GM21390 (cell line): ENCODE results near the gene OBSL1.

Source experiments
- ATAC-seq: cut with Tn5 transposase; IDR thresholded peaks from one replicate; pipeline ENCODE4 v1.9.1; 2021; ENCODE audit not compliant: unreplicated experiment

OBSL1 gene

GRCh38 chr2:219597552-219598307, 26.4 kb upstream of the OBSL1 start, which contains the start of gene STK11IP:
TSS of gene STK11IP (plus strand) at chr2:219597857. CDS start at chr2:219598120, 263 bp downstream.
- peak; percentile 90 for ATAC-seq

- ATAC-seq: peak; percentile 12
These were observed 25.7 kb upstream of the OBSL1 start for GRCh38 chr2:219596954-219597551.

DNA sequence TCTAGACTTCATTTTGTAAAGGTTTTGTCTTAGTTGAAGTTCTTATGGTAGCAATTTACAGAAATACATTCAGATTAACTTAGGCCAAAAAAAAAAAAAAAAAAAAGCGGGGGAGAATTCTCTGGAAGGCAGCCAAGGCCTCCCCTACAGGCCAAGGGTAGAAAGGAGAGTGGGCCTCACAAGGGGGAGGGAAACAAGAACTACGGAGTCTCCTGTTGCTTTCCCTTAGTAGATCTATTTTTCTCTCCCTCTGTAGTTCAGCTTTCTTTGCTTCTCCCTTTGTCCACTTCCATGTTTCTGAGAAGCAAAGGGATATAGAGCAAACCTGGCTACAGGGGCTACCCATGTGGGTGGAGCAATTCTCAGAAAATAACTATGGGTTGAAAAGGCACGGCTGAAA, 23.9 kb upstream of the OBSL1 start:
- ATAC-seq: no peak

- ATAC-seq: no peak
These were observed 21.8 kb upstream of the OBSL1 start for GRCh38 chr2:219593154-219593553.

DNA sequence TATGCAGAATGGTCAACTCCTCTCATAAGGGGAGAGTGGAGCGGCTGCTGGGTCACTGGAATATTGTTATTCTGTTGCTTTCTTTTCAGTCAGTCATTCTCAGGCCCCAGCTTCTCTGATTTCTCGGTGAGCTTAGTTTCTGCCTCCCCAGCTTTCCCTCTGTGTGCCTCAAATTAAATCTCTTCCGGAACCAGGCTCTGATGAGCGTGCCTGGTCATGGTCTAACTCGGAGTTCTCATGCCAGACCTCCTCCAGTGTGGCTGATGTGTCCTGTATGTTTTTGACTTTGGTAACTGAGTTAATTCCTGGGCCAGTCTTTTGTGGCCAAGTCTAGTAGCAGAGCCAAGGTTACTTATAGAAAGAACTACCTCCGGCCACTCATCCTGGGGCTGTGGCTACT, 21.4 kb upstream of the OBSL1 start:
- no peak for ATAC-seq

- ATAC-seq: no peak
These were observed 19.8 kb upstream of the OBSL1 start for GRCh38 chr2:219591091-219591490.

DNA sequence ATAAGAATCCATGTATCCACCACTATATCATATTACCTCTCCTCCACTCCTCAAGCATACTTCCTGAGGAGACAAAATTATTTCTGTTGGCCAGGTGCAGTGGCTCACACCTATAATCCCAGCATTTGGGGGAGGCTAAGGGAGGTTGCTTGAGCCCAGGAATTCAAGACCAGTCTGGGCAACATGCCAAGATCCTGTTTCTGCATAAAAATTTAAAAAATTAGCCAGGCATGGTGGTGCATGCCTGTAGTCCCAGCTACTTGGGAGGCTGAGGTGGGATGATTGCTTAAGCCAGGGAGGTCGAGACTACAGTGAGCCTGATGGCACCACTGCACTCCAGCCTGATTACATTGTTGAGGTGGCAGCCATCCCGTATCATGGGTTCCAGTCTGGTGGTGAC, 10.0 kb upstream of the OBSL1 start:
- ATAC-seq: no peak

DNA sequence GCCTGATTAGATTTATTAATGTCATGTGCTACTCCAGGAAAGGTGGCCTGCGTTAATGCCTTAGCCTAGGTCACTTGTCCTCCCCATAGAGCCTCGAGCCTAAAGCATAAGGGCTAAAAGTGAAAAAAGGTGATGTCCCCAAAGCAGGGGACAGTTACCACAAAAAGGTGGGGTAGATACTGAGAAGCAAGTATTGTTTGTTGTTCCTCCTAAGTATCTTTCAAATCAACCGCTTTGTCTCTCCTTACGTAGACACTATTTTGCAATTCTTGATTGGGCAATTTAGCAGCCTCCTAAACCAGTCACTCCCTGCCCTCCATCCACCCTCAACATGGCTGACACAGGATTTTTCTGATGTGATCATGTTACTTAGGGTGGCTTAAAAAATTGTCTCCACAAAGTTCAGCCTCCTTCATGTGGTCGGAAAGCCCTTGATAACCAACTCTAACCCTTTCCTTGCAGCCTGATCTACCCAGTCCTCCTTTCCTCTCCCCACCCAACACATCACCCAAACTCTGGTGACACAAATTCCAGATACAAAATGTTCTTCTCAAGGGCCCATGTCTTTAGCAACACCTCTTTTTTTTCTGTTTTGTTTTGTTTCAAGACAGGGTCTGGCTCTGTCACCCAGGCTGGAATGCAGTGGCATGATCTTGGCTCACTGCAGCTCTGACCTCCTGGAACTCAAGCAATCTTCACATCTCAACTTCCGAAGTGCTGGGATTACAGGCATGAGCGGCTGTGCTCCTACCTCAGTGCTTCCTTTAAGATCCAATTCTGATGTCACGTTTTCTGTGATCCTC, 7.7 kb upstream of the OBSL1 start:
- ATAC-seq: no peak

DNA sequence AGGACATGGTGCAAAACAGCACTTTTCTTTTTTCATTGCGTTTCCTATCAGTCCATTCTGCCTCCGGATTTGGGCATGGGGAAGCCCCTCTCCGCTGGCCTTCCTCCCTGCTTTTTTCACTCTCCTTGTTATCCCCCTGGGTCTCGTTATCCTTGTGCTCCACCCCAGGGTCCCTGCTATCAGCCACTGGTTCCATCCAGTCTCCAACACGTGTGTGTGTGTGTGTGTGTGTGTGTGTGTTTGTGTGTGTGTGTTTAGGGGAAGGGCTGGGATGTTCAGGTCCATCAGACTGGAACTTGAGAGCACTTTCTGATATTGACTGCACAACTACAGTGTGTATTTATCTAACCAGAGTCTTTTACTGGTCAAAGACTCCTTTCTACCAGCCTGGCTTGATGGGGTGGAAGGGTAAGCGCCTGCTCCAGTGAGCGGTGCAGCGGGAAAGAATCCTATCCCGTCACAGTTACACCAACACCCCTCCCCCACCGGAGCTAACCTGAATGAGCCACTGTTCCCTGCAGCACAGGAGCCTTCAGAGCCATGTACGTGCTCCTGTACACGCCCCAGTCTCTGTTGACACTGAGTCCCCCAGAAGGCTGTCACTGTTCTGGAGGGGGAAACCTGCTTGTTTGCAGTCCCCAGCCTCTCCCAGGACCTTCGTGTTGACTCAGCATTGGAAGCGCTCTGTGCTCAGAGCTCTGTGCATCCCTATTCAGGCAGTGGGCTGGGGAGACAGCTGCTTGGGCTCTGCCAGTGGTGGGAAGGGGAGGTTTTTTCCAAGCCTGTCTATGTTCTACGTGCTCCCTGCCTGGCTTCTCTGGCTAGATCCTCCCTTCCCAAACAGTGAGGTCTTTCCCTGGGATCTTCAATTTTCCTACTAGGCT, 5.4 kb upstream of the OBSL1 start:
- ATAC-seq: no peak

- ATAC-seq: no peak
These were observed 4.5 kb upstream of the OBSL1 start for GRCh38 chr2:219575566-219576504.

GRCh38 chr2:219574484-219575311, 3.4 kb upstream of the OBSL1 start:
- no peak for ATAC-seq

DNA sequence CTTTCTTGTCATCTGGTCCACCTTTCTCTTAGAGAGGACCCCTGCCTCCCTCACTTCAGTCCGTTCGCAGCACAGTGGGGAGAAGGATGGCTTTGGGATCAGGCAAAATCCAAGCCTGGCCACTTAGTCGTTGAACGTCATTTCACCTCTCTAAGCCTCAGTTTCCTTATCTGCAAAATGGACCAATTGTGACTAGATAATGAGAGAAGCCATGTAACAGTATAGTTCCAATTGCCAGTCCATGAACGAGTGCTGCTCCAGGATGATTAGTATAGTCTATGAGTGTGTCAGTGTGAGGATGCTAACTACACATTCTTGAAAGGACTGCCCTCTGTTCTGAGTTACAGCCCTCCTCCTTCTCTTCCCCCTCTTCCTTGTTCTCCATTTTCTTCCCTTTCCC, 1.8 kb upstream of the OBSL1 start:
- ATAC-seq: no peak

DNA sequence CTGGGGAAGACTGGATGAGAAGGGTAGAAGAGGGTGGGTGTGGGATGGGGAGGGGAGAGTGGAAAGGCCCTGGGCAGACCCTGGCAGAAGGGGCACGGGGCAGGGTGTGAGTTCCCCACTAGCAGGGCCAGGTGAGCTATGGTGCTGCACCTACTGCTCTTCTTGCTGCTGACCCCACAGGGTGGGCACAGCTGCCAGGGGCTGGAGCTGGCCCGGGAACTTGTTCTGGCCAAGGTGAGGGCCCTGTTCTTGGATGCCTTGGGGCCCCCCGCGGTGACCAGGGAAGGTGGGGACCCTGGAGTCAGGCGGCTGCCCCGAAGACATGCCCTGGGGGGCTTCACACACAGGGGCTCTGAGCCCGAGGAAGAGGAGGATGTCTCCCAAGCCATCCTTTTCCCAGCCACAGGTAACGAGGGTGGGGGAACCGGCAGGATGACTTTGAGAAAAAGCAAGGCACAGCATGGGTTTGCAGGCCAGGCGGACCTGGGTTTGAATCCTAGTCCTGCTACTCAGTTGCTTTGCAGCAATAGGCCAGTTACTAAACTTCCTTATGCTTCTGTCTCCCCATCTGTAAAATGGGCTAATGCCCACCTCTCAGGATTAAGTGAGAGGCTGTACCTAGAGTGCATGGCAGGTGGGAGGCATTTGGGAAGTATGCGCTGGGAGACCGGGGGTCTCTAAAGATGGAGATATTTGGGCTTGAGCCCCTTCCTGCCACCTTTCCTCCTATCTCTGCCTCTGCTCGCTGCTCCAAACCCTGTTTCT, 1.1 kb upstream of the OBSL1 start, which contains the start of gene INHA:
Gene INHA, plus strand, starts transcription at position 74 of the 765 bp plus-strand sequence. Its CDS starts 65 bp downstream, at position 139.
- ATAC-seq: no peak

- ATAC-seq: no peak
These were observed 422 bp downstream of the OBSL1 start for GRCh38 chr2:219570924-219571310.

DNA sequence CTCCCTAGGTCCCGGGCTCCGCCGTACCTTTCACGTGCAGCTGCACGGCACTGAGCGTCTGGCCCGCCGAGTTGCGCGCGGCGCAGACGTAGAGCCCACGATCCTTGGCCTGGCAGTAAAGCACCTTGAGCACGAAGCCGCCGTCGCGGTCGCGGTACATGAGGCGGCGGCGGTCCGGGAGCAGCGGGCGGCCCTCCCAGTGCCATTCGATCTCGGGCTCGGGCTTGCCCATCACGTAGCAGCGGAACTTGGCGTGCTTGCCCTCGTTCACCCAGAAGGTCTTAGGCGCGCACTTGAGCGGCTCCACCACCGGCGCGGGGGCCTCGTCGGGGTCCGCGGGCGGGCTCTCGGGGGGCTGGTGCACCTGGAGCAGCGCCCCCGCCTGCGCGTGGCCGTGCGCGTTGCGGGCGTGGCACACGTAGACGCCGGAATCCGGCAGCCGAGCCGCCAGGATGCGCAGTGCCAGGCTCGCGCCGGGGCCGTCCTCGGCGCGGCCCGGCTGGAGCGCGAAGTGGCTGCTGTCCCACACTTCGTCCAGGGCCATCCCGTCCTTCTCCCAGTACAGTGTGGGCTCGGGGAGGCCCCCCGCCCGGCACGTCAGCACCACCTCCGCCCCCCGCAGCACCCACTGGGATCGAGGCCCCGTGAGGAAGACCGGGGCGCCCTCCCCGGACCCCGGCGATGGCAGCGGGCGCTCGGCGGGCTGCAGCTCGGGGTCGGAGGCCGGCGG, 980 bp downstream of the OBSL1 start:
- no peak for ATAC-seq

DNA sequence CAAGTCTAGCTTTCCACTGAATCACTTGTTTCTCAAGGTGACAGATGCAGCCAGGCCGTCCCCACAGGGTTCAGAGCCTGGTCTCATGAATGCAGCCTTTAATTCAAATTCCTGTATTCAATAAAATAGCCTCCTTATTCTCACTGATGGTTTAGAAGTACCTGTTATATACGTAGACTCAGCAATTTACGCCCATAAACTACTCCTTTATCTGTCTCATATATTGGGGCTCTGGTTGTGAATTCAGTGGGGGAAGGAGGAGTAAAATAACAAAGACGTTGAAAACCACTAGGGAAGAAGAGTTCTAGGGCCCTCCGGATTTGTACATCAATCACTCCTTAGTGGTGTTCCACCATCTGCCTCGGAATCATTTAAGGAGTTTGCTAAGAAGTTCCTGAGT, 1.7 kb downstream of the OBSL1 start:
- no peak for ATAC-seq

- ATAC-seq: no peak
These were observed 2.3 kb downstream of the OBSL1 start for GRCh38 chr2:219569041-219569440.
